K562 (cell line): ENCODE data around the gene SORCS2. TPM values are rescaled to one million over a fixed set of nuclear protein-coding genes. Genes with fewer than 3 reads are reported as not detected.

Experiments
- ATAC-seq: fragments of 200-7000 bp; cut with Tn5 transposase; 3 replicates; pipeline ENCODE4 v1.9.1; 2020; ENCODE audit warnings: moderate library complexity
- BruUV-seq: library from RNA; stranded (reverse); fragments of 400-500 nt; replicated peaks from 2 replicates; lab custom pipeline; 2021; lab: Mats Ljungman, UMichigan
- CTCF ChIA-PET: fragments of 300-600 bp; formaldehyde crosslinking; extraction: SDS; loops from one replicate; lab custom pipeline; 2021; ENCODE audit warnings: low intra/inter-chr PET ratio; lab: Yijun Ruan, JAX
- POLR2A ChIA-PET: fragments of 300-600, 350-650 bp; sonication (Branson Sonifier 250); formaldehyde crosslinking; extraction: SDS; loops from one replicate; lab custom pipeline; 2021; ENCODE audit warnings: antibody characterized with exemption, inconsistent platforms; lab: Yijun Ruan, JAX
- DNase-seq, 4 experiments: peaks; one replicate each; pipeline versions ENCODE4 v3.0.0 to v3.0.0-alpha.2; 2011 to 2018; ENCODE audit warnings: low spot score in 3 of 4, mixed read lengths in 3 of 4; ENCODE audit errors: extremely low read depth in 1 of 4
- FAIRE-seq: peaks from 2 replicates; lab custom pipeline; 2011; peaks lifted over from hg19 to GRCh38; lab: Jason Lieb, UNC
- H2AFZ ChIP-seq: 2 replicates; pipeline ENCODE4 v1.6.0; 2011; ENCODE audit warnings: low read depth, low read length, control low read depth, inconsistent platforms
- H3K27ac ChIP-seq: fragments of 200-600 bp; 3 replicates; pipeline ENCODE4 v1.8.0; 2011; ENCODE audit warnings: low read depth, mild to moderate bottlenecking, control low read depth, inconsistent platforms, low read length, moderate library complexity, mixed read lengths; ENCODE audit errors: extremely low read depth
- H3K27me3 ChIP-seq, 2 experiments: fragments of 300-600 bp in 1 of 2; 2 replicates in 1 of 2; 3 replicates in 1 of 2; pipeline versions ENCODE4 v1.6.0 to v1.8.0; 2011; ENCODE audit warnings: inconsistent platforms in 2 of 2, low read length in 2 of 2, mild to moderate bottlenecking in 1 of 2, mixed read lengths in 1 of 2, moderate library complexity in 1 of 2; ENCODE audit not compliant: control insufficient read depth in 2 of 2, insufficient read depth in 2 of 2
- H3K36me3 ChIP-seq: fragments of 300-600 bp; 3 replicates; pipeline ENCODE4 v1.8.0; 2011; ENCODE audit warnings: mild to moderate bottlenecking, low read length, inconsistent platforms; ENCODE audit not compliant: control insufficient read depth, insufficient read depth
- H3K4me1 ChIP-seq, 2 experiments: fragments of 200-600 bp in 1 of 2; replicated peaks in 1 of 2; 2 replicates in 1 of 2; 3 replicates in 1 of 2; pipeline versions ENCODE4 v1.5.1 to v1.8.0; 2011; ENCODE audit warnings: inconsistent platforms in 2 of 2, low read length in 2 of 2, mild to moderate bottlenecking in 1 of 2, mixed read lengths in 1 of 2, moderate library complexity in 1 of 2; ENCODE audit not compliant: control insufficient read depth in 2 of 2, insufficient read depth in 2 of 2
- H3K4me2 ChIP-seq: 2 replicates; pipeline ENCODE4 v1.6.1; 2011; ENCODE audit warnings: low read length, control low read depth, inconsistent platforms, mixed read lengths; ENCODE audit not compliant: insufficient read depth
- H3K4me3 ChIP-seq: fragments of 200-600 bp; sonication (generic), shearing (Covaris generic); 2 replicates; pipeline ENCODE4 v1.5.1; 2016; ENCODE audit warnings: control low read depth, inconsistent platforms
- H3K79me2 ChIP-seq: fragments of 200-600 bp; 3 replicates; pipeline ENCODE4 v1.8.0; 2011; ENCODE audit warnings: low read length, inconsistent platforms; ENCODE audit not compliant: control insufficient read depth, insufficient read depth
- H3K9ac ChIP-seq, 2 experiments: 2 replicates each; pipeline versions ENCODE4 v1.6.0 to v1.6.1; 2011; ENCODE audit warnings: low read depth in 2 of 2, low read length in 2 of 2, control low read depth in 1 of 2, inconsistent platforms in 1 of 2, mild to moderate bottlenecking in 1 of 2, mixed read lengths in 1 of 2; ENCODE audit not compliant: insufficient read depth in 1 of 2
- H3K9me1 ChIP-seq: one replicate; pipeline ENCODE4 v1.6.0; 2011; ENCODE audit warnings: inconsistent platforms, mild to moderate bottlenecking, low read length, moderate library complexity; ENCODE audit not compliant: control insufficient read depth, insufficient read depth
- H3K9me3 ChIP-seq: replicated peaks from 2 replicates; pipeline ENCODE4 v1.5.1; 2011; ENCODE audit warnings: low read depth, low read length, inconsistent platforms; ENCODE audit not compliant: control insufficient read depth, insufficient read depth
- H4K20me1 ChIP-seq: replicated peaks from 2 replicates; pipeline ENCODE4 v1.6.1; 2011; ENCODE audit warnings: low read length, inconsistent platforms, mixed read lengths; ENCODE audit not compliant: control insufficient read depth, insufficient read depth
- CTBP1 ChIP-seq: fragments of 450-650 bp; IDR thresholded peaks from 2 replicates; pipeline ENCODE4 v1.6.1; 2016; ENCODE audit warnings: borderline replicate concordance
- FIP1L1 ChIP-seq: fragments of 200-400 bp; formaldehyde crosslinking; IDR thresholded peaks from 2 replicates; pipeline ENCODE4 v1.6.1; 2018; ENCODE audit warnings: mild to moderate bottlenecking, low read depth, low read length; ENCODE audit not compliant: poor library complexity, severe bottlenecking
- FOXK1 ChIP-seq: sonication (generic); formaldehyde crosslinking; IDR thresholded peaks from 2 replicates; pipeline ENCODE4 v1.8.0; 2022; ENCODE audit warnings: missing genetic modification reagents, mild to moderate bottlenecking, borderline replicate concordance
- FUS ChIP-seq: fragments of 200-400 bp; formaldehyde crosslinking; optimal IDR thresholded peaks from 2 replicates; pipeline ENCODE3; 2017; ENCODE audit warnings: low read depth, low read length
- JUNB ChIP-seq: fragments of 450-650 bp; formaldehyde crosslinking; conservative IDR thresholded peaks from 2 replicates; pipeline ENCODE4 v1.4.0; 2020; ENCODE audit warnings: mild to moderate bottlenecking
- KDM5B ChIP-seq: fragments of 200-600 bp; sonication (generic); IDR thresholded peaks from 2 replicates; pipeline ENCODE4 v1.6.1; 2012; ENCODE audit warnings: low read depth, mild to moderate bottlenecking, moderate library complexity, low read length, control low read depth, inconsistent platforms; ENCODE audit not compliant: insufficient replicate concordance
- KLF13 ChIP-seq: fragments of 450-650 bp; IDR thresholded peaks from 2 replicates; pipeline ENCODE4 v1.6.1; 2016; ENCODE audit warnings: missing genetic modification characterization, low read depth, mild to moderate bottlenecking, missing compliant biosample characterization, moderate library complexity, borderline replicate concordance
- MEF2D ChIP-seq: conservative IDR thresholded peaks from 2 replicates; pipeline ENCODE4 v1.6.1; 2016; ENCODE audit warnings: low read depth, missing genetic modification characterization, missing compliant biosample characterization
- NR3C1 ChIP-seq: sonication (generic); formaldehyde crosslinking; IDR thresholded peaks from 2 replicates; pipeline ENCODE4 v1.8.1; 2022; ENCODE audit warnings: missing genetic modification reagents
- PML ChIP-seq: IDR thresholded peaks from 2 replicates; pipeline ENCODE4 v1.6.1; 2012; ENCODE audit warnings: low read length, inconsistent platforms
- PTBP1 ChIP-seq: fragments of 200-400 bp; formaldehyde crosslinking; IDR thresholded peaks from 2 replicates; pipeline ENCODE4 v1.6.1; 2017; ENCODE audit warnings: low read depth, low read length
- RFX7 ChIP-seq: fragments of 250-450 bp; sonication (Bioruptor Pico); IDR thresholded peaks from 2 replicates; pipeline ENCODE4 v1.5.1; 2021; ENCODE audit warnings: mild to moderate bottlenecking
- ZNF175 ChIP-seq: fragments of 200-800 bp; sonication (Bioruptor generic); IDR thresholded peaks from 2 replicates; pipeline ENCODE4 v1.6.1; 2016; ENCODE audit warnings: low read depth, mild to moderate bottlenecking, missing genetic modification characterization, missing compliant biosample characterization
- ZNF232 ChIP-seq: sonication (generic); formaldehyde crosslinking; IDR thresholded peaks from 2 replicates; pipeline ENCODE4 v1.8.0; 2022; ENCODE audit warnings: mild to moderate bottlenecking, missing genetic modification reagents
- ZNF324 ChIP-seq: fragments of 250-450 bp; sonication (Bioruptor Pico); IDR thresholded peaks from 2 replicates; pipeline ENCODE4 v1.4.0; 2020; ENCODE audit warnings: mild to moderate bottlenecking
- WGBS: fragments of 100-300 bp; shearing (Covaris generic); methylation state at CpG from one replicate; pipeline ENCODE4 v1.1.6; 2016; ENCODE audit warnings: low coverage, mixed read lengths; ENCODE audit not compliant: insufficient coverage; ENCODE audit errors: missing lambda C conversion rate; 5-methylcytosine and 5-hydroxymethylcytosine counted together
- in situ Hi-C: fragments of 300-500 bp; cut with MboI; formaldehyde crosslinking; loops from 4 replicates; pipeline ENCODE4 v1.15.0; 2018; ENCODE audit warnings: inconsistent platforms, mixed read lengths
- intact Hi-C: fragments of 100-400 bp; cut with micrococcal nuclease; formaldehyde crosslinking; loops from 2 replicates; pipeline ENCODE4 v1.14.2; 2022
- polyA plus RNA-seq, 8 experiments: library from polyadenylated mRNA; depleted of rRNA in 4 of 8; stranded (reverse) in 5 of 8; unstranded in 3 of 8; fragments of >200 nt; fragmentation: Nextera tagmentation in 2 of 8; fragmentation: Illumina TruSeq in 1 of 8; extraction: Ambion mirVana in 2 of 8; extraction: Trizol in 1 of 8; gene quantifications; 2 replicates each; pipeline versions ENCODE4 v1.2.1 to v1.2.3, GENCODE V29; 2011 to 2014; ENCODE audit warnings: inconsistent platforms in 1 of 8, missing spikeins in 1 of 8
- total RNA-seq, 7 experiments: library from RNA; depleted of rRNA in 6 of 7; stranded (reverse); fragments of >200 nt in 6 of 7; fragmentation: Illumina TruSeq in 2 of 7; extraction: Trizol in 2 of 7; gene quantifications; 2 replicates each; pipeline versions ENCODE4 v1.2.1 to v1.2.3, GENCODE V29; 2011 to 2021; ENCODE audit warnings: low replicate concordance in 1 of 7
- TF ChIP-seq, protein P1 (sequence below), 3 experiments: fragments of 200-800 bp in 1 of 3; fragments of 250-450 bp in 1 of 3; fragments of 450-650 bp in 1 of 3; sonication (Bioruptor Pico) in 1 of 3; sonication (Bioruptor generic) in 1 of 3; formaldehyde crosslinking in 1 of 3; IDR thresholded peaks; 2 replicates each; pipeline versions ENCODE4 v1.6.1 to v1.8.0; 2016 to 2022; ENCODE audit warnings: mild to moderate bottlenecking in 2 of 3, missing genetic modification characterization in 2 of 3, missing compliant biosample characterization in 1 of 3, moderate library complexity in 1 of 3
- TF ChIP-seq, protein P2 (sequence below): fragments of 450-650 bp; IDR thresholded peaks from 2 replicates; pipeline ENCODE4 v1.6.1; 2016; ENCODE audit warnings: missing biosample characterization, missing genetic modification characterization

The SORCS2 gene
- total and polyA plus RNA-seq, 9 of the 15 experiments (the other 6 are each of a cell fraction or from before 2014, with no cell fraction given): not detected

DNA sequence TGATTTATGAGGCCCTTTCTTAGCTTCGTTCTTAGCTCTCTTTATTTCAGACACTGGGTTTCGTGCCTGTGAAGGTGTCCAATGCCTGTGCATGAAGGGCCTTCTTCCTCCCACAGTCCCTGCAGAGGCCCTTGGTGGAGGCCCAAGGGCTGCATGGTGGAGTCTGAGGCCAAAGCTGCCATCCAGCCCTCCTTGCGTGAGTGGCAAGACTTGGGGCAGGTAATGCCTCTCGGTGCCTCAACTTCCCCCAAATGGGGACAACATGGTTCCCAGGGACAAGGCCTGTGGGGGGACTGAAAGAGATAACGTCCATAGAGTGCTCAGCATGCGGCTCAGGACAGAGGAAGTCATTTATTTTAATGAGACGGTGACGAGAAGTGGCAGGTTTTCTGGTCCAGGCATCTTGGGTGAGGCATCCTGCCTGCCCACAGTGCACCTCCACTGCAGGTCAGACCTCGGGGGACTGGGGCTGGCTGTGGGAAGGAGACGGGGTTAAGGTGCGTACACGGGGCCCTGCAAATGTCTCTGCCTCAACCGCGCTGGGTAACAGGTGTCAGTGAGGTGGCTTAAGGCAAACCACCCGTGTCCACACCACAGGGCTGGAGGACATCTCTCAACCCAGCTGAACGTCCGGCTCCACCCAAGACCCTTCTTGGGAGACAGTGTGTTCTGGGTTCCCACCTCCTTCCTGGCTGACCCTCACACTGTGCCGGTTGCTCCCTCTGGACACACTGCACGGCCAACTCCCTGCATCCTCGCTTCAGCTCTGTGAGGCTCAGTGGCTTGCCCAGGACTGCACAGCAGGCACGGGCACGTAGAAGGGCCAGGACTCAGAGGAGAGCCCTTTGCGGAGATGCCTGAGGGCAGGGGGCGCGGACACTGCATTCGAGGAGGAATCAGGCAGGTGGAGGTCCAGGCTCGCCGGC is 191.9 kb downstream of the SORCS2 start:
- Histone ChIP-seq H3K4me1 (no peaks in the 10 kb centered on the region), H4K20me1 (no peaks in the 10 kb centered on the region), H3K9me3 (0 out of 2 replicates have a peak, but pooled peaks cover 2% of the 10 kb centered on the region), H3K27me3 (peaks cover 0 to 9% of the 10 kb centered on the region in 2 experiments; a peak in 2 of 5 replicates), H3K4me2 (no peak overlapping the region), H3K36me3 (no peaks in the 10 kb centered on the region), H3K9me1 (no peaks in the 10 kb centered on the region), H3K27ac (no peak overlapping the region), H3K79me2 (no peaks in the 10 kb centered on the region), H2AFZ (no peak overlapping the region), H3K4me3 (no peak overlapping the region), H3K9ac (no peak overlapping the region)
- ChIA-PET POLR2A (interaction anchor here (0.8 kb wide), 1 partner anchor 71 kb away, joined by 3 read pairs; no protein-coding TSS in a partner anchor), CTCF (no interaction called here)
- FAIRE-seq: no peak
- BruUV-seq: no TSS peak
- ATAC-seq: no peak
- DNase-seq: no peak
- WGBS: 0% methylated on average over 25 of the region's 28 CpGs
- in situ Hi-C loops (no loop called here), intact Hi-C loops (no loop called here)
- no peak for TF ChIP-seq MEF2D (tag)
- TF ChIP-seq FOXK1: no peak
- no peak for TF ChIP-seq JUNB (CRISPR knock-in tag)
- TF ChIP-seq NR3C1 (CRISPR knock-in tag): no peak
- TF ChIP-seq, protein P1, sequence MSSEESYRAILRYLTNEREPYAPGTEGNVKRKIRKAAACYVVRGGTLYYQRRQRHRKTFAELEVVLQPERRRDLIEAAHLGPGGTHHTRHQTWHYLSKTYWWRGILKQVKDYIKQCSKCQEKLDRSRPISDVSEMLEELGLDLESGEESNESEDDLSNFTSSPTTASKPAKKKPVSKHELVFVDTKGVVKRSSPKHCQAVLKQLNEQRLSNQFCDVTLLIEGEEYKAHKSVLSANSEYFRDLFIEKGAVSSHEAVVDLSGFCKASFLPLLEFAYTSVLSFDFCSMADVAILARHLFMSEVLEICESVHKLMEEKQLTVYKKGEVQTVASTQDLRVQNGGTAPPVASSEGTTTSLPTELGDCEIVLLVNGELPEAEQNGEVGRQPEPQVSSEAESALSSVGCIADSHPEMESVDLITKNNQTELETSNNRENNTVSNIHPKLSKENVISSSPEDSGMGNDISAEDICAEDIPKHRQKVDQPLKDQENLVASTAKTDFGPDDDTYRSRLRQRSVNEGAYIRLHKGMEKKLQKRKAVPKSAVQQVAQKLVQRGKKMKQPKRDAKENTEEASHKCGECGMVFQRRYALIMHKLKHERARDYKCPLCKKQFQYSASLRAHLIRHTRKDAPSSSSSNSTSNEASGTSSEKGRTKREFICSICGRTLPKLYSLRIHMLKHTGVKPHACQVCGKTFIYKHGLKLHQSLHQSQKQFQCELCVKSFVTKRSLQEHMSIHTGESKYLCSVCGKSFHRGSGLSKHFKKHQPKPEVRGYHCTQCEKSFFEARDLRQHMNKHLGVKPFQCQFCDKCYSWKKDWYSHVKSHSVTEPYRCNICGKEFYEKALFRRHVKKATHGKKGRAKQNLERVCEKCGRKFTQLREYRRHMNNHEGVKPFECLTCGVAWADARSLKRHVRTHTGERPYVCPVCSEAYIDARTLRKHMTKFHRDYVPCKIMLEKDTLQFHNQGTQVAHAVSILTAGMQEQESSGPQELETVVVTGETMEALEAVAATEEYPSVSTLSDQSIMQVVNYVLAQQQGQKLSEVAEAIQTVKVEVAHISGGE (CRISPR knock-in tag; IDR thresholded peaks at IDR 0.05): no peak
- no peak for TF ChIP-seq ZNF324
- TF ChIP-seq CTBP1: no peak
- no peak for TF ChIP-seq KDM5B
- TF ChIP-seq PTBP1: no peak
- no peak for TF ChIP-seq KLF13
- TF ChIP-seq FUS: no peak
- no peak for TF ChIP-seq FIP1L1
- TF ChIP-seq, protein P2, sequence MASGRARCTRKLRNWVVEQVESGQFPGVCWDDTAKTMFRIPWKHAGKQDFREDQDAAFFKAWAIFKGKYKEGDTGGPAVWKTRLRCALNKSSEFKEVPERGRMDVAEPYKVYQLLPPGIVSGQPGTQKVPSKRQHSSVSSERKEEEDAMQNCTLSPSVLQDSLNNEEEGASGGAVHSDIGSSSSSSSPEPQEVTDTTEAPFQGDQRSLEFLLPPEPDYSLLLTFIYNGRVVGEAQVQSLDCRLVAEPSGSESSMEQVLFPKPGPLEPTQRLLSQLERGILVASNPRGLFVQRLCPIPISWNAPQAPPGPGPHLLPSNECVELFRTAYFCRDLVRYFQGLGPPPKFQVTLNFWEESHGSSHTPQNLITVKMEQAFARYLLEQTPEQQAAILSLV (tag): no peak
- TF ChIP-seq ZNF175 (CRISPR knock-in tag): no peak
- no peak for TF ChIP-seq RFX7
- TF ChIP-seq ZNF232 (CRISPR knock-in tag): no peak
- no peak for TF ChIP-seq PML
